HCT116 (cell line): ENCODE data around the gene EZH1.

Source experiments
- EGR1 ChIP-seq: IDR thresholded peaks from 2 replicates; pipeline ENCODE4 v1.6.1; 2012; ENCODE audit warnings: low read depth
- EZH2 ChIP-seq: fragments of 200-600 bp; sonication (generic); IDR thresholded peaks from 2 replicates; pipeline ENCODE4 v1.6.1; 2017; ENCODE audit warnings: antibody characterized with exemption, mixed run types
- EZH2phosphoT487 ChIP-seq: fragments of 200-600 bp; IDR thresholded peaks from 2 replicates; pipeline ENCODE4 v1.6.1; 2018; ENCODE audit warnings: antibody characterized with exemption, borderline replicate concordance
- POLR2A ChIP-seq: IDR thresholded peaks from 2 replicates; pipeline ENCODE4 v1.7.0; 2011; ENCODE audit warnings: borderline replicate concordance; ENCODE audit not compliant: insufficient read depth, insufficient read length; ENCODE audit errors: extremely low read depth
- REST ChIP-seq: IDR thresholded peaks from 2 replicates; pipeline ENCODE4 v1.6.1; 2012; ENCODE audit warnings: low read depth
- SIN3A ChIP-seq: IDR thresholded peaks from 2 replicates; pipeline ENCODE4 v1.6.1; 2012; ENCODE audit warnings: low read depth
- ZNF274 ChIP-seq: fragments of 200-500 bp; sonication (Bioruptor generic); IDR thresholded peaks from 2 replicates; pipeline ENCODE4 v1.6.1; 2014; ENCODE audit warnings: mild to moderate bottlenecking, low read depth, low read length, inconsistent platforms
- TF ChIP-seq, protein P1 (sequence below): IDR thresholded peaks from 2 replicates; pipeline ENCODE4 v1.6.1; 2012
- TF ChIP-seq, protein P2 (sequence below), 3 experiments: fragments of 200-600 bp in 1 of 3; sonication (generic) in 1 of 3; IDR thresholded peaks in 2 of 3; conservative IDR thresholded peaks in 1 of 3; 2 replicates each; pipeline ENCODE4 v1.5.1; 2012 to 2017; ENCODE audit warnings: low read depth in 2 of 3, low read length in 2 of 3, antibody characterized with exemption in 1 of 3, borderline replicate concordance in 1 of 3, control low read depth in 1 of 3, mild to moderate bottlenecking in 1 of 3, mixed read lengths in 1 of 3, mixed run types in 1 of 3, moderate library complexity in 1 of 3; ENCODE audit not compliant: insufficient read depth in 1 of 3

DNA sequence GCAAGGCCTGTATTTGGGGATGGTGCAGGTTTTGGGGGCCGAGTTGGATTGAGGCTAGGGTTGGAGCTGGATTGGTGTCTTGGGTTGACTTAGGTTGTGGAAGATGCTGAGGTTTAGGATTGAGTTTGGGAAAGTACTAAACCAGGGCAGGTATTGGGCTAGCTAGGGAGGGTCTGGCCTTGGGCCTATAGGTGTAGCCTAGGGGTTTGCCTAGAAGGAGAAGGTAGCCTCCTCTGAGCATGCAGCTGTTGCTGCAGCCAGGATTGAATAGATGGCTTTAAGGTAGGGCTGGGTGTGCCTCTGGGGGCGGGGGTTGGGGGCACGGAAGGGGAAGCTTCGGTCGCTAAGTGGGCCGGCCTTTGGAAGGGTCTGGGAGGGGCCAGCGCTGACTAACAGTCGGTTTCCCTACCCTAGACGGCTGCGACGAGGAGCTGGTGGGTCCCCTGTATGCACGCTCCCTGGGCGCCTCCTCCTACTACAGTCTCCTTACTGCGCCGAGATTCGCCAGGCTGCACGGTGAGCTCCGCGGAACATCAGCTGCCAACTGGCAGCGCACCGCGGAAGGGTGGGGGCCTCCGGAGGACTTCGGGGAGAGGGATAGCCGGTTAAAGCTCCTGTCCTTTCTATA, 61.3 kb downstream of the EZH1 start:
- TF ChIP-seq, protein P1, sequence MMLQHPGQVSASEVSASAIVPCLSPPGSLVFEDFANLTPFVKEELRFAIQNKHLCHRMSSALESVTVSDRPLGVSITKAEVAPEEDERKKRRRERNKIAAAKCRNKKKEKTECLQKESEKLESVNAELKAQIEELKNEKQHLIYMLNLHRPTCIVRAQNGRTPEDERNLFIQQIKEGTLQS = no peak
- TF ChIP-seq POLR2A = no peak
- TF ChIP-seq SIN3A = no peak
- TF ChIP-seq, protein P2, sequence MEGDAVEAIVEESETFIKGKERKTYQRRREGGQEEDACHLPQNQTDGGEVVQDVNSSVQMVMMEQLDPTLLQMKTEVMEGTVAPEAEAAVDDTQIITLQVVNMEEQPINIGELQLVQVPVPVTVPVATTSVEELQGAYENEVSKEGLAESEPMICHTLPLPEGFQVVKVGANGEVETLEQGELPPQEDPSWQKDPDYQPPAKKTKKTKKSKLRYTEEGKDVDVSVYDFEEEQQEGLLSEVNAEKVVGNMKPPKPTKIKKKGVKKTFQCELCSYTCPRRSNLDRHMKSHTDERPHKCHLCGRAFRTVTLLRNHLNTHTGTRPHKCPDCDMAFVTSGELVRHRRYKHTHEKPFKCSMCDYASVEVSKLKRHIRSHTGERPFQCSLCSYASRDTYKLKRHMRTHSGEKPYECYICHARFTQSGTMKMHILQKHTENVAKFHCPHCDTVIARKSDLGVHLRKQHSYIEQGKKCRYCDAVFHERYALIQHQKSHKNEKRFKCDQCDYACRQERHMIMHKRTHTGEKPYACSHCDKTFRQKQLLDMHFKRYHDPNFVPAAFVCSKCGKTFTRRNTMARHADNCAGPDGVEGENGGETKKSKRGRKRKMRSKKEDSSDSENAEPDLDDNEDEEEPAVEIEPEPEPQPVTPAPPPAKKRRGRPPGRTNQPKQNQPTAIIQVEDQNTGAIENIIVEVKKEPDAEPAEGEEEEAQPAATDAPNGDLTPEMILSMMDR (IDR thresholded peaks at IDR 0.05 in 2 of 3, conservative IDR thresholded peaks at IDR 0.05 in 1 of 3; ENCODE audit: borderline replicate concordance in 1 of 3, insufficient read depth in 1 of 3, low read depth in 2 of 3, low read length in 2 of 3) = no peak
- TF ChIP-seq EZH2phosphoT487 = no peak
- no peak for TF ChIP-seq EZH2
- TF ChIP-seq ZNF274 = no peak
- TF ChIP-seq EGR1 = no peak
- TF ChIP-seq REST = no peak
